IMR-90 (cell line): ENCODE results near the gene ABHD2. TPM values are rescaled to one million over a fixed set of nuclear protein-coding genes. Genes with fewer than 3 reads are reported as not detected.

Source experiments
- ATAC-seq: fragments of 200-7000 bp; cut with Tn5 transposase; 2 replicates; pipeline ENCODE4 v1.9.1; 2020; ENCODE audit warnings: low read depth, mild to moderate bottlenecking, moderate library complexity
- BruUV-seq: library from RNA; stranded (reverse); fragments of 400-500 nt; replicated peaks from 2 replicates; lab custom pipeline; 2021; lab: Mats Ljungman, UMichigan
- CTCF ChIA-PET: fragments of 300-600 bp; formaldehyde crosslinking; extraction: SDS; loops from one replicate; lab custom pipeline; 2021; ENCODE audit warnings: antibody characterized with exemption; lab: Yijun Ruan, JAX
- POLR2A ChIA-PET: fragments of 300-600 bp; sonication (Branson Sonifier 250); formaldehyde crosslinking; loops from one replicate; lab custom pipeline; 2022; ENCODE audit warnings: antibody characterized with exemption; ENCODE audit not compliant: unreplicated experiment; lab: Charles Lee
- DNase-seq: peaks from one replicate; pipeline ENCODE4 v3.0.0; 2013
- H2AFZ ChIP-seq: replicated peaks from 2 replicates; pipeline ENCODE3; 2013; ENCODE audit warnings: low read length, mild to moderate bottlenecking; ENCODE audit not compliant: poor library complexity
- H2AK5ac ChIP-seq: 2 replicates; pipeline ENCODE4 v1.6.1; 2013; ENCODE audit warnings: low read depth, low read length, inconsistent platforms
- H2AK9ac ChIP-seq: replicated peaks from 2 replicates; pipeline ENCODE3; 2013; ENCODE audit warnings: mild to moderate bottlenecking, low read depth, low read length, moderate library complexity; ENCODE audit not compliant: poor library complexity
- H2BK120ac ChIP-seq: 2 replicates; pipeline ENCODE4 v1.6.1; 2013; ENCODE audit warnings: low read depth, low read length, inconsistent platforms
- H2BK15ac ChIP-seq: 3 replicates; pipeline ENCODE4 v1.6.1; 2013; ENCODE audit warnings: low read depth, low read length, inconsistent platforms
- H2BK20ac ChIP-seq: 2 replicates; pipeline ENCODE4 v1.6.1; 2013; ENCODE audit warnings: low read depth, mild to moderate bottlenecking, inconsistent platforms, low read length, moderate library complexity
- H2BK5ac ChIP-seq: 2 replicates; pipeline ENCODE4 v1.6.1; 2013; ENCODE audit warnings: mild to moderate bottlenecking, low read depth, low read length, inconsistent platforms; ENCODE audit not compliant: poor library complexity, severe bottlenecking
- H3K14ac ChIP-seq: replicated peaks from 2 replicates; pipeline ENCODE4 v1.6.1; 2013; ENCODE audit warnings: low read depth, low read length, inconsistent platforms
- H3K18ac ChIP-seq: 2 replicates; pipeline ENCODE4 v1.6.1; 2013; ENCODE audit warnings: low read depth, low read length, control low read depth
- H3K23ac ChIP-seq: 2 replicates; pipeline ENCODE4 v1.6.1; 2013; ENCODE audit warnings: low read depth, low read length, inconsistent platforms
- H3K27ac ChIP-seq: 2 replicates; pipeline ENCODE4 v1.5.1; 2013; ENCODE audit warnings: mild to moderate bottlenecking, control low read depth, low read length; ENCODE audit not compliant: insufficient read depth
- H3K27me3 ChIP-seq: 2 replicates; pipeline ENCODE4 v1.6.1; 2013; ENCODE audit warnings: low read length; ENCODE audit not compliant: control insufficient read depth, insufficient read depth
- H3K36me3 ChIP-seq: 2 replicates; pipeline ENCODE4 v1.6.1; 2013; ENCODE audit warnings: low read length, mixed read lengths; ENCODE audit not compliant: control insufficient read depth, insufficient read depth
- H3K4ac ChIP-seq: 2 replicates; pipeline ENCODE4 v1.6.1; 2013; ENCODE audit warnings: low read depth, low read length, inconsistent platforms
- H3K4me1 ChIP-seq: 2 replicates; pipeline ENCODE4 v1.6.1; 2013; ENCODE audit warnings: low read length, mixed read lengths; ENCODE audit not compliant: control insufficient read depth, insufficient read depth
- H3K4me2 ChIP-seq: 2 replicates; pipeline ENCODE4 v1.6.1; 2013; ENCODE audit warnings: low read depth, mild to moderate bottlenecking, control low read depth, low read length, moderate library complexity
- H3K4me3 ChIP-seq: 2 replicates; pipeline ENCODE4 v1.5.1; 2013; ENCODE audit warnings: low read depth, mild to moderate bottlenecking, control low read depth, low read length, moderate library complexity; ENCODE audit not compliant: insufficient read depth
- H3K56ac ChIP-seq: 2 replicates; pipeline ENCODE4 v1.6.1; 2013; ENCODE audit warnings: low read length, inconsistent platforms; ENCODE audit not compliant: insufficient read depth; ENCODE audit errors: extremely low read depth
- H3K79me1 ChIP-seq, 2 experiments: 2 replicates each; pipeline ENCODE4 v1.6.1; 2013; ENCODE audit warnings: low read length in 2 of 2, inconsistent platforms in 1 of 2, low read depth in 1 of 2
- H3K9ac ChIP-seq: 2 replicates; pipeline ENCODE4 v1.6.1; 2013; ENCODE audit warnings: low read depth, low read length, control low read depth
- H3K9me1 ChIP-seq: 2 replicates; pipeline ENCODE4 v1.6.1; 2013; ENCODE audit warnings: low read length, inconsistent platforms; ENCODE audit not compliant: insufficient read depth
- H3K9me3 ChIP-seq: 2 replicates; pipeline ENCODE4 v1.6.1; 2013; ENCODE audit warnings: low read length; ENCODE audit not compliant: control insufficient read depth, insufficient read depth
- H4K20me1 ChIP-seq: 2 replicates; pipeline ENCODE4 v1.6.1; 2013; ENCODE audit warnings: low read length, inconsistent platforms; ENCODE audit not compliant: insufficient read depth
- H4K5ac ChIP-seq: 2 replicates; pipeline ENCODE4 v1.6.1; 2013; ENCODE audit warnings: mild to moderate bottlenecking, low read depth, low read length, control low read depth
- H4K8ac ChIP-seq, 2 experiments: 2 replicates each; pipeline ENCODE4 v1.6.1; 2013; ENCODE audit warnings: low read depth in 2 of 2, low read length in 2 of 2, control low read depth in 1 of 2, inconsistent platforms in 1 of 2
- H4K91ac ChIP-seq: 2 replicates; pipeline ENCODE4 v1.6.1; 2013; ENCODE audit warnings: low read depth, low read length, inconsistent platforms; ENCODE audit not compliant: insufficient read depth
- BHLHE40 ChIP-seq: fragments of 150-350 bp; IDR thresholded peaks from 2 replicates; pipeline ENCODE4 v1.6.1; 2016; ENCODE audit warnings: mild to moderate bottlenecking, low read depth, low read length
- CEBPB ChIP-seq: IDR thresholded peaks from 2 replicates; pipeline ENCODE4 v1.6.1; 2012; ENCODE audit warnings: low read depth, low read length, improper control_type of control experiment
- CHD1 ChIP-seq: IDR thresholded peaks from 2 replicates; pipeline ENCODE4 v1.6.1; 2012; ENCODE audit warnings: low read depth, low read length, improper control_type of control experiment
- CTCF ChIP-seq: conservative IDR thresholded peaks from 2 replicates; pipeline ENCODE4 v1.5.1; 2012; ENCODE audit warnings: mild to moderate bottlenecking, low read depth, low read length, improper control_type of control experiment
- ELK1 ChIP-seq: fragments of 150-350 bp; IDR thresholded peaks from 2 replicates; pipeline ENCODE4 v1.6.1; 2016; ENCODE audit warnings: low read depth, mild to moderate bottlenecking, low read length, moderate library complexity, borderline replicate concordance
- FOS ChIP-seq: fragments of 150-350 bp; IDR thresholded peaks from 2 replicates; pipeline ENCODE4 v1.6.1; 2016; ENCODE audit warnings: low read depth, low read length
- MAFK ChIP-seq: IDR thresholded peaks from 2 replicates; pipeline ENCODE4 v1.6.1; 2012; ENCODE audit warnings: low read depth, low read length, improper control_type of control experiment
- MAZ ChIP-seq: IDR thresholded peaks from 2 replicates; pipeline ENCODE4 v1.6.1; 2012; ENCODE audit warnings: low read depth, mild to moderate bottlenecking, low read length, improper control_type of control experiment, moderate library complexity, borderline replicate concordance
- MXI1 ChIP-seq: IDR thresholded peaks from 2 replicates; pipeline ENCODE4 v1.6.1; 2012; ENCODE audit warnings: low read depth, mild to moderate bottlenecking, low read length, moderate library complexity, borderline replicate concordance
- NFE2L2 ChIP-seq: fragments of 150-350 bp; IDR thresholded peaks from 2 replicates; pipeline ENCODE4 v1.6.1; 2016; ENCODE audit warnings: low read depth, mild to moderate bottlenecking, low read length
- POLR2A ChIP-seq: IDR thresholded peaks from 2 replicates; pipeline ENCODE4 v1.6.1; 2012; ENCODE audit warnings: mild to moderate bottlenecking, low read depth, low read length
- RAD21 ChIP-seq: IDR thresholded peaks from 2 replicates; pipeline ENCODE4 v1.6.1; 2012; ENCODE audit warnings: low read length, improper control_type of control experiment
- RCOR1 ChIP-seq: IDR thresholded peaks from 2 replicates; pipeline ENCODE4 v1.6.1; 2012; ENCODE audit warnings: mild to moderate bottlenecking, low read length, improper control_type of control experiment; ENCODE audit not compliant: insufficient replicate concordance
- RFX5 ChIP-seq: IDR thresholded peaks from 2 replicates; pipeline ENCODE4 v1.8.0; 2012; ENCODE audit warnings: low read depth, mild to moderate bottlenecking, low read length, moderate library complexity
- SMC3 ChIP-seq: fragments of 150-350 bp; IDR thresholded peaks from 2 replicates; pipeline ENCODE4 v1.6.1; 2016; ENCODE audit warnings: low read depth, mild to moderate bottlenecking, antibody characterized with exemption, low read length, moderate library complexity
- USF2 ChIP-seq: fragments of 150-350 bp; IDR thresholded peaks from 2 replicates; pipeline ENCODE4 v1.6.1; 2017; ENCODE audit warnings: mild to moderate bottlenecking, antibody characterized with exemption, low read length, low read depth
- WGBS, 2 experiments: methylation state at CpG; one replicate each; pipeline versions ENCODE4 v1.1.5 to v1.1.7; 2013; ENCODE audit warnings: missing lambda C conversion rate in 2 of 2; ENCODE audit not compliant: insufficient read length in 1 of 2; ENCODE audit errors: extremely low coverage in 2 of 2; 5-methylcytosine and 5-hydroxymethylcytosine counted together
- dilution Hi-C: fragments of 300-500 bp; cut with HindIII; formaldehyde crosslinking; loops from one replicate; pipeline ENCODE4 v1.14.3; 2018; ENCODE audit warnings: low sequenced_read_pairs; ENCODE audit not compliant: unreplicated experiment
- in situ Hi-C: fragments of 300-500 bp; cut with MboI; formaldehyde crosslinking; loops from 3 replicates; pipeline ENCODE4 v1.14.3; 2019; ENCODE audit warnings: low sequenced_read_pairs, inconsistent platforms, mixed read lengths
- intact Hi-C: fragments of 100-400 bp; cut with micrococcal nuclease; formaldehyde crosslinking; loops from 2 replicates; pipeline ENCODE4 v1.10.0; 2022
- polyA plus RNA-seq, 3 experiments: library from polyadenylated mRNA; depleted of rRNA; stranded (reverse); fragments of >200 nt; gene quantifications; 2 replicates each; pipeline ENCODE4 v1.2.3, GENCODE V29; 2012; ENCODE audit warnings: low replicate concordance in 1 of 3
- total RNA-seq: library from RNA; depleted of rRNA; stranded (reverse); fragments of >200 nt; gene quantifications from 2 replicates; pipeline ENCODE4 v1.2.3, GENCODE V29; 2012

Gene ABHD2
- total and polyA plus RNA-seq, 2 of the 4 experiments (the other 2 are of a cell fraction), result 31.2 to 62.9 TPM

GRCh38 chr15:89125088-89125826, 37.0 kb downstream of the ABHD2 start:
- BruUV-seq, result no TSS peak
- Histone ChIP-seq H4K20me1 (no peaks in the 10 kb centered on the region), H3K27me3 (no peaks in the 10 kb centered on the region), H3K14ac (no peak overlapping the region), H3K9me1 (peaks cover 16% of the 10 kb centered on the region; the same call in 1 of the 2 replicates), H3K23ac (no peak overlapping the region), H4K91ac (no peak overlapping the region), H3K9ac (no peak overlapping the region), H2BK120ac (no peak overlapping the region), H2AK5ac (no peak overlapping the region), H2AFZ (no peak overlapping the region), H3K9me3 (no peaks in the 10 kb centered on the region), H3K36me3 (peaks cover 14% of the 10 kb centered on the region), H4K8ac (no peak overlapping the region), H3K4me3 (no peak overlapping the region), H2AK9ac (no peak overlapping the region), H3K4me2 (no peak overlapping the region), H3K4ac (no peak overlapping the region), H3K27ac (no peak overlapping the region), H2BK5ac (no peak overlapping the region), H3K4me1 (peaks cover 4% of the 10 kb centered on the region; the same call in 1 of the 2 replicates), H3K79me1 (peaks cover 16 to 61% of the 10 kb centered on the region in 2 experiments), H4K5ac (no peak overlapping the region), H2BK15ac (no peak overlapping the region), H3K18ac (no peak overlapping the region), H3K56ac (no peak overlapping the region), H2BK20ac (no peak overlapping the region)
- dilution Hi-C loops (no loop called here), in situ Hi-C loops (no loop called here), intact Hi-C loops (no loop called here)
- ATAC-seq (no peak), DNase-seq (no peak)
- TF ChIP-seq MXI1 (no peak), NFE2L2 (no peak), RFX5 (no peak), RAD21 (no peak), MAFK (no peak), BHLHE40 (no peak), CTCF (no peak), CHD1 (no peak), RCOR1 (no peak), USF2 (no peak), POLR2A (no peak), CEBPB (no peak), ELK1 (no peak), MAZ (no peak), SMC3 (no peak), FOS (no peak)
- ChIA-PET POLR2A (no interaction called here), CTCF (no interaction called here)
- WGBS, 2 experiments, result 100% methylated on average over 2 of the region's 5 CpGs; no CpG with 5 or more reads in 1 of the 2 experiments
